GM19395 (cell line): ENCODE measurements around the gene SEPTIN12.

Experiments
- ATAC-seq: cut with Tn5 transposase; IDR thresholded peaks from one replicate; pipeline ENCODE4 v1.9.1; 2021; ENCODE audit warnings: mild to moderate bottlenecking, moderate library complexity; ENCODE audit not compliant: unreplicated experiment

Gene SEPTIN12

GRCh38 chr16:4734063-4734729, 53.9 kb downstream of the SEPTIN12 start, which contains the start of the genes ANKS3 and DNAAF8:
TSS of gene ANKS3 (minus strand) at chr16:4734271. CDS start at chr16:4730149, 4,122 bp downstream.
TSS of gene DNAAF8 (plus strand) at chr16:4734537. CDS start at chr16:4736515, 1,978 bp downstream.
- peak; percentile 79 for ATAC-seq

DNA sequence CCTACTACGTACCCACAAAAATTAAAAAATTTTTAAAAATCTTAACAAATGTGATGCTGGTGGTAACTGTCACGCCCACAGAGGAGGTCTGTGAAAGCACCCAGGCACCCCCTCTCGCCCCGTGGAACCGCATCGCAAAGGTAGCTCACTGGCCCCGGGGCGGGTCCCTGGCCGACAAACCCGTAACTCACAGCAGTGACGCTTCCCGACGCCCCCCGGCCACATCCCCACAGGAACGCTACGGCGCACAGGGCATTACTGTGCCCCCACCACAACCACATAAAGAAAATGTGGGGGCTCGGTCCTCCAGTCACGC, 54.4 kb downstream of the SEPTIN12 start:
- ATAC-seq: peak; percentile 12

GRCh38 chr16:4733211-4733742, 54.9 kb downstream of the SEPTIN12 start:
- ATAC-seq: no peak

GRCh38 chr16:4729876-4730275, 58.3 kb downstream of the SEPTIN12 start:
- ATAC-seq: no peak

DNA sequence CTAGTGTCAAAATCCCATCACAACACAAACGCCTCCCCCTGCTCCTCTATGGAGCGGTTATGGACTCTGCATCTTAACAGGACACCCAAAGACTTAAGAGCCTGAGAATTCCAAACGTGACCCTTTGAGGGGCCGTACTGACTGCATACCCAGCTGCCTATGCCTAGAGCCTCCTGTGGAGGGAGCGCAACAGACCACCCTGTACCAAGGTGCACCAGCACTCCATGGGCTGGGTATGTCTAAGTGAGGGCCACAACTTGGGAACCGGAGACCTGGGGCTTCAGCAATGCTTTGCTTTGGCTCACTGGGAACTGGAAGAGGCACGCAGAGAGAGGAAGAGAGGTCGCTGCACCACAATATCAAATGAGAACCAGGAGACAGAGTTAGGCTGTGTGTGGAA, 59.5 kb downstream of the SEPTIN12 start:
- ATAC-seq: no peak
